ENCODE data around the gene RIN3. TPM values are rescaled to one million over a fixed set of nuclear protein-coding genes. Genes with fewer than 3 reads are reported as not detected.

RIN3 gene
- total RNA-seq, 2 experiments from 2014 or later, result 52.6 to 56.8 TPM

- DNase-seq, result no peak
- ChIA-PET POLR2A (interaction anchor here (0.6 kb wide), 1 partner anchor 286 kb away, joined by 3 read pairs; no protein-coding TSS in a partner anchor), CTCF (interaction anchor here (1.4 to 1.7 kb wide), 2 partner anchors 12 to 35 kb away, joined by 3 to 5 read pairs; no protein-coding TSS in a partner anchor)
- H3K27me3 Mint-ChIP-seq, result no peaks in the 10 kb centered on the region
- H3K4me3 Mint-ChIP-seq, result peak overlapping the region; percentile 97
- H3K9me3 Mint-ChIP-seq, result no peaks in the 10 kb centered on the region
- peak overlapping the region; percentile 58 for H3K27ac Mint-ChIP-seq
- peaks cover 75% of the 10 kb centered on the region for H3K4me1 Mint-ChIP-seq
- H3K36me3 Mint-ChIP-seq (ENCODE audit: low read depth), result peaks cover 88% of the 10 kb centered on the region
Measured at GRCh38 chr14:92656306-92657081, 142.9 kb downstream of the RIN3 start.

- Mint-ChIP-seq H3K27ac (peak overlapping the region; percentile 58), H3K36me3 (ENCODE audit: low read depth) (peaks cover 92% of the 10 kb centered on the region), H3K27me3 (no peaks in the 10 kb centered on the region), H3K9me3 (no peaks in the 10 kb centered on the region), H3K4me1 (peaks cover 75% of the 10 kb centered on the region), H3K4me3 (peak overlapping the region; percentile 28)
- POLR2A ChIA-PET, result interaction anchor here (0.6 kb wide), 1 partner anchor 287 kb away, joined by 3 read pairs; no protein-coding TSS in a partner anchor
- no peak for DNase-seq
- CTCF ChIA-PET, result interaction anchor here (0.6 kb wide), 1 partner anchor 12 kb away, joined by 3 read pairs; no protein-coding TSS in a partner anchor
Measured at GRCh38 chr14:92657457-92658142, 144.0 kb downstream of the RIN3 start.

- Mint-ChIP-seq H3K9me3 (no peaks in the 10 kb centered on the region), H3K36me3 (ENCODE audit: low read depth) (peaks cover 93% of the 10 kb centered on the region), H3K27ac (peak overlapping the region; percentile 20), H3K27me3 (no peaks in the 10 kb centered on the region), H3K4me1 (peaks cover 76% of the 10 kb centered on the region), H3K4me3 (no peak overlapping the region)
- ChIA-PET CTCF (interaction anchor here (0.6 kb wide), 1 partner anchor 11 kb away, joined by 3 read pairs; no protein-coding TSS in a partner anchor), POLR2A (no interaction called here)
- DNase-seq, result no peak
Measured at GRCh38 chr14:92658160-92658559, 144.6 kb downstream of the RIN3 start.

GRCh38 chr14:92658684-92659083, 145.1 kb downstream of the RIN3 start:
- Mint-ChIP-seq H3K9me3 (no peaks in the 10 kb centered on the region), H3K4me1 (peaks cover 73% of the 10 kb centered on the region), H3K4me3 (no peak overlapping the region), H3K36me3 (ENCODE audit: low read depth) (peaks cover 92% of the 10 kb centered on the region), H3K27ac (peak overlapping the region; percentile 20), H3K27me3 (no peaks in the 10 kb centered on the region)
- ChIA-PET CTCF (no interaction called here), POLR2A (no interaction called here)
- DNase-seq, result no peak

- H3K9me3 Mint-ChIP-seq, result no peaks in the 10 kb centered on the region
- no peak overlapping the region for H3K4me3 Mint-ChIP-seq
- POLR2A ChIA-PET, result interaction anchor here (0.6 kb wide), 1 partner anchor 1165 kb away, joined by 3 read pairs; no protein-coding TSS in a partner anchor
- H3K36me3 Mint-ChIP-seq (ENCODE audit: low read depth), result peaks cover 91% of the 10 kb centered on the region
- peaks cover 72% of the 10 kb centered on the region for H3K4me1 Mint-ChIP-seq
- H3K27ac Mint-ChIP-seq, result peak overlapping the region; percentile 52
- CTCF ChIA-PET, result interaction anchor here (1.4 kb wide), 1 partner anchor 8 kb away, joined by 4 read pairs; no protein-coding TSS in a partner anchor
- H3K27me3 Mint-ChIP-seq, result no peaks in the 10 kb centered on the region
- no peak for DNase-seq
Measured at GRCh38 chr14:92659765-92660561, 146.4 kb downstream of the RIN3 start.

GRCh38 chr14:92660571-92660970, 147.0 kb downstream of the RIN3 start:
- Mint-ChIP-seq H3K4me3 (no peak overlapping the region), H3K9me3 (no peaks in the 10 kb centered on the region), H3K27ac (no peak overlapping the region), H3K27me3 (no peaks in the 10 kb centered on the region), H3K4me1 (peaks cover 69% of the 10 kb centered on the region), H3K36me3 (ENCODE audit: low read depth) (peaks cover 88% of the 10 kb centered on the region)
- ChIA-PET POLR2A (no interaction called here), CTCF (interaction anchor here (1.4 kb wide), 1 partner anchor 8 kb away, joined by 4 read pairs; no protein-coding TSS in a partner anchor)
- DNase-seq, result no peak

- H3K27ac Mint-ChIP-seq, result no peak overlapping the region
- peaks cover 88% of the 10 kb centered on the region for H3K36me3 Mint-ChIP-seq (ENCODE audit: low read depth)
- POLR2A ChIA-PET, result no interaction called here
Measured at GRCh38 chr14:92663049-92663448, 149.5 kb downstream of the RIN3 start.

GRCh38 chr14:92665661-92666110, 152.1 kb downstream of the RIN3 start:
- Mint-ChIP-seq H3K27ac (peak overlapping the region; percentile 34), H3K9me3 (no peaks in the 10 kb centered on the region), H3K4me3 (no peak overlapping the region), H3K27me3 (no peaks in the 10 kb centered on the region), H3K36me3 (ENCODE audit: low read depth) (peaks cover 86% of the 10 kb centered on the region), H3K4me1 (peaks cover 57% of the 10 kb centered on the region)
- CTCF ChIA-PET, result interaction anchor here (0.6 to 0.7 kb wide), 2 partner anchors 221 to 466 kb away, joined by 3 read pairs; no protein-coding TSS in a partner anchor
- POLR2A ChIA-PET, result no interaction called here
- DNase-seq, result no peak

More at GRCh38 chr14:92663049-92663448, 149.5 kb downstream of the RIN3 start:
- DNase-seq, result no peak
- H3K4me1 Mint-ChIP-seq, result peaks cover 57% of the 10 kb centered on the region
- no peak overlapping the region for H3K4me3 Mint-ChIP-seq
- CTCF ChIA-PET, result interaction anchor here (0.5 to 1.3 kb wide), 2 partner anchors 9 to 52 kb away, joined by 3 to 4 read pairs; no protein-coding TSS in a partner anchor
- H3K9me3 Mint-ChIP-seq, result no peaks in the 10 kb centered on the region
- H3K27me3 Mint-ChIP-seq, result no peaks in the 10 kb centered on the region

GRCh38 chr14:92666251-92666650, 152.7 kb downstream of the RIN3 start:
- no peak for DNase-seq
- no peaks in the 10 kb centered on the region for H3K9me3 Mint-ChIP-seq
- CTCF ChIA-PET, result interaction anchor here (0.7 to 1.8 kb wide), 2 partner anchors 13 to 465 kb away, joined by 3 to 6 read pairs; no protein-coding TSS in a partner anchor
- H3K4me1 Mint-ChIP-seq, result peaks cover 58% of the 10 kb centered on the region
- POLR2A ChIA-PET, result no interaction called here
- H3K27ac Mint-ChIP-seq, result peak overlapping the region; percentile 34
- no peak overlapping the region for H3K4me3 Mint-ChIP-seq
- no peaks in the 10 kb centered on the region for H3K27me3 Mint-ChIP-seq
- peaks cover 86% of the 10 kb centered on the region for H3K36me3 Mint-ChIP-seq (ENCODE audit: low read depth)

- DNase-seq, result no peak
- H3K4me3 Mint-ChIP-seq, result no peak overlapping the region
Measured at GRCh38 chr14:92668276-92668973, 154.8 kb downstream of the RIN3 start.

GRCh38 chr14:92670160-92670559, 156.6 kb downstream of the RIN3 start:
- Mint-ChIP-seq H3K36me3 (ENCODE audit: low read depth) (peaks cover 82% of the 10 kb centered on the region), H3K4me1 (peaks cover 59% of the 10 kb centered on the region), H3K27ac (peak overlapping the region; percentile 14), H3K27me3 (no peaks in the 10 kb centered on the region), H3K9me3 (no peaks in the 10 kb centered on the region), H3K4me3 (no peak overlapping the region)
- DNase-seq, result peak; percentile 33
- POLR2A ChIA-PET, result no interaction called here
- CTCF ChIA-PET, result interaction anchor here (0.6 to 1.3 kb wide), 4 partner anchors 22 to 563 kb away, joined by 3 to 4 read pairs (median 4); no protein-coding TSS in a partner anchor

More at GRCh38 chr14:92668276-92668973, 154.8 kb downstream of the RIN3 start:
- H3K27me3 Mint-ChIP-seq, result no peaks in the 10 kb centered on the region
- peaks cover 82% of the 10 kb centered on the region for H3K36me3 Mint-ChIP-seq (ENCODE audit: low read depth)
- H3K27ac Mint-ChIP-seq, result no peak overlapping the region
- H3K9me3 Mint-ChIP-seq, result no peaks in the 10 kb centered on the region
- ChIA-PET POLR2A (no interaction called here), CTCF (interaction anchor here (0.7 to 1.8 kb wide), 5 partner anchors 9 to 18 kb away, joined by 3 to 4 read pairs (median 3); no protein-coding TSS in a partner anchor)
- peaks cover 59% of the 10 kb centered on the region for H3K4me1 Mint-ChIP-seq

Measured in activated CD4-positive, alpha-beta T cell treated with anti-CD3 and anti-CD28 coated beads, Interleukin-2, amount 10 ng/mL, durations not matched to agents 7 days and 5 days (primary cell).